GM12878 (cell line): ENCODE data around the gene FARS2.

Experiments
- BHLHE40 ChIP-seq, 2 experiments: fragments of 450-650 bp in 1 of 2; IDR thresholded peaks; 2 replicates each; pipeline ENCODE4 v1.6.1; 2011 to 2017; ENCODE audit warnings: low read depth in 2 of 2, borderline replicate concordance in 1 of 2, improper control_type of control experiment in 1 of 2, low read length in 1 of 2, mild to moderate bottlenecking in 1 of 2
- CEBPB ChIP-seq, 2 experiments: fragments of 150-350 bp in 1 of 2; IDR thresholded peaks; 2 replicates each; pipeline ENCODE4 v1.6.1; 2012 to 2014; ENCODE audit warnings: low read depth in 2 of 2, low read length in 2 of 2, borderline replicate concordance in 1 of 2, inconsistent platforms in 1 of 2
- CHD2 ChIP-seq: IDR thresholded peaks from 2 replicates; pipeline ENCODE4 v1.6.1; 2011; ENCODE audit warnings: low read depth, low read length, improper control_type of control experiment, borderline replicate concordance
- CTCF ChIP-seq, 3 experiments: IDR thresholded peaks in 2 of 3; conservative IDR thresholded peaks in 1 of 3; 2 replicates each; pipeline ENCODE4 v1.5.1; 2011; ENCODE audit warnings: low read depth in 3 of 3, low read length in 3 of 3, mild to moderate bottlenecking in 3 of 3, control low read depth in 2 of 3, moderate library complexity in 2 of 3, inconsistent platforms in 1 of 3, mixed read lengths in 1 of 3; ENCODE audit not compliant: control insufficient read depth in 2 of 3, insufficient read depth in 1 of 3; ENCODE audit errors: extremely low read depth in 1 of 3
- EGR1 ChIP-seq, 2 experiments: IDR thresholded peaks; 1 replicate in 1 of 2; 2 replicates in 1 of 2; pipeline ENCODE4 v1.6.1; 2011 to 2012; ENCODE audit warnings: low read depth in 2 of 2, low read length in 2 of 2, borderline replicate concordance in 1 of 2, mild to moderate bottlenecking in 1 of 2, moderate library complexity in 1 of 2
- ETV6 ChIP-seq, 2 experiments: fragments of 450-650 bp in 1 of 2; IDR thresholded peaks in 1 of 2; conservative IDR thresholded peaks in 1 of 2; 2 replicates each; pipeline ENCODE4 v1.6.1; 2014; ENCODE audit warnings: antibody characterized with exemption in 1 of 2, borderline replicate concordance in 1 of 2, low read depth in 1 of 2, mild to moderate bottlenecking in 1 of 2, moderate library complexity in 1 of 2
- HDAC6 ChIP-seq: fragments of 200-600 bp; sonication (generic); IDR thresholded peaks from one replicate; pipeline ENCODE4 v1.8.0; 2017; ENCODE audit warnings: antibody characterized with exemption; ENCODE audit not compliant: unreplicated experiment
- SRF ChIP-seq, 2 experiments: IDR thresholded peaks; 2 replicates each; pipeline ENCODE4 v1.6.1; 2011; ENCODE audit warnings: low read depth in 2 of 2, low read length in 2 of 2, mild to moderate bottlenecking in 1 of 2, moderate library complexity in 1 of 2
- SUZ12 ChIP-seq: fragments of 200-600 bp; sonication (generic); IDR thresholded peaks from one replicate; pipeline ENCODE4 v1.6.1; 2018; ENCODE audit warnings: antibody characterized with exemption, mild to moderate bottlenecking; ENCODE audit not compliant: unreplicated experiment
- YY1 ChIP-seq: IDR thresholded peaks from 2 replicates; pipeline ENCODE4 v1.6.1; 2011; ENCODE audit warnings: low read depth, mild to moderate bottlenecking, low read length
- ZBED1 ChIP-seq: IDR thresholded peaks from 2 replicates; pipeline ENCODE4 v1.6.1; 2016; ENCODE audit warnings: borderline replicate concordance
- ZNF274 ChIP-seq: IDR thresholded peaks from one replicate; pipeline ENCODE4 v1.8.0; 2011; ENCODE audit not compliant: insufficient read length, insufficient read depth

- no peak for TF ChIP-seq EGR1 (IDR thresholded peaks at IDR 0.05; ENCODE audit: borderline replicate concordance in 1 of 2, low read depth in 2 of 2, low read length in 2 of 2)
- TF ChIP-seq SUZ12 = no peak
- TF ChIP-seq YY1 = no peak
- TF ChIP-seq CEBPB (IDR thresholded peaks at IDR 0.05; ENCODE audit: borderline replicate concordance in 1 of 2, low read depth in 2 of 2, low read length in 2 of 2) = no peak
- TF ChIP-seq HDAC6 = no peak
- TF ChIP-seq CTCF (IDR thresholded peaks at IDR 0.05 in 2 of 3, conservative IDR thresholded peaks at IDR 0.05 in 1 of 3; ENCODE audit: control insufficient read depth in 2 of 3, extremely low read depth in 1 of 3, insufficient read depth in 1 of 3, low read depth in 3 of 3, low read length in 3 of 3) = no peak
- no peak for TF ChIP-seq CHD2
- no peak for TF ChIP-seq ETV6 (conservative IDR thresholded peaks at IDR 0.05 in 1 of 2, IDR thresholded peaks at IDR 0.05 in 1 of 2; ENCODE audit: borderline replicate concordance in 1 of 2, low read depth in 1 of 2)
- no peak for TF ChIP-seq ZNF274
- TF ChIP-seq ZBED1 = no peak
- no peak for TF ChIP-seq SRF (IDR thresholded peaks at IDR 0.05; ENCODE audit: low read depth in 2 of 2, low read length in 2 of 2)
- no peak for TF ChIP-seq BHLHE40 (IDR thresholded peaks at IDR 0.05; ENCODE audit: borderline replicate concordance in 1 of 2, low read depth in 2 of 2, low read length in 1 of 2)
Observed at GRCh38 chr6:5637714-5638113, 376.4 kb downstream of the FARS2 start.
